RWPE2 (cell line): ENCODE results near the gene NDUFV3.
"Not testable (repeated sequence)": the region's sequence is repeated elsewhere in the genome, so short reads cannot be mapped to it uniquely, and the experiment has no call there.

Experiments used
- ATAC-seq: fragments of 200-7000 bp; cut with Tn5 transposase; 3 replicates; pipeline ENCODE4 v1.9.1; 2021; ENCODE audit warnings: low read depth
- DNase-seq: peaks from one replicate; pipeline ENCODE4 v3.0.0-alpha.2; 2020; ENCODE audit warnings: low spot score
- H3K27ac ChIP-seq: fragments of 450-650 bp; 2 replicates; pipeline ENCODE4 v1.5.1; 2017; ENCODE audit warnings: mild to moderate bottlenecking; ENCODE audit not compliant: poor library complexity, severe bottlenecking
- H3K27me3 ChIP-seq: fragments of 250-450 bp; sonication (Bioruptor Pico); 2 replicates; pipeline ENCODE4 v1.5.1; 2021; ENCODE audit warnings: mild to moderate bottlenecking, moderate library complexity; ENCODE audit not compliant: insufficient read depth, poor library complexity, severe bottlenecking
- H3K36me3 ChIP-seq: fragments of 250-450 bp; sonication (Bioruptor Pico); 2 replicates; pipeline ENCODE4 v1.5.1; 2020; ENCODE audit warnings: low read depth, mild to moderate bottlenecking, moderate library complexity
- H3K4me1 ChIP-seq: fragments of 250-450 bp; sonication (Bioruptor Pico); 2 replicates; pipeline ENCODE4 v1.5.1; 2021; ENCODE audit warnings: mild to moderate bottlenecking, moderate library complexity; ENCODE audit not compliant: insufficient read depth, poor library complexity, severe bottlenecking
- H3K4me3 ChIP-seq: fragments of 250-450 bp; sonication (Bioruptor Pico); 2 replicates; pipeline ENCODE4 v1.5.1; 2021; ENCODE audit warnings: mild to moderate bottlenecking, moderate library complexity; ENCODE audit not compliant: severe bottlenecking
- H3K9me3 ChIP-seq: fragments of 250-450 bp; sonication (Bioruptor Pico); 2 replicates; pipeline ENCODE4 v1.5.1; 2021; ENCODE audit warnings: mild to moderate bottlenecking, moderate library complexity; ENCODE audit not compliant: severe bottlenecking
- CTCF ChIP-seq: fragments of 450-650 bp; IDR thresholded peaks from one replicate; pipeline ENCODE4 v1.5.1; 2017; ENCODE audit warnings: mild to moderate bottlenecking, moderate library complexity; ENCODE audit not compliant: poor library complexity, severe bottlenecking

The NDUFV3 gene

GRCh38 chr21:42933137-42933970 lies 40.2 kb downstream of the NDUFV3 start:
- not testable (repeated sequence) for H3K4me1 ChIP-seq, H3K4me3 ChIP-seq, ATAC-seq, H3K27ac ChIP-seq, H3K9me3 ChIP-seq, DNase-seq, H3K27me3 ChIP-seq, H3K36me3 ChIP-seq

- not testable (repeated sequence) for DNase-seq, H3K9me3 ChIP-seq, ATAC-seq, H3K4me1 ChIP-seq, H3K27me3 ChIP-seq, H3K27ac ChIP-seq, H3K4me3 ChIP-seq, H3K36me3 ChIP-seq
These were observed 40.9 kb downstream of the NDUFV3 start for GRCh38 chr21:42933973-42934372.

DNA sequence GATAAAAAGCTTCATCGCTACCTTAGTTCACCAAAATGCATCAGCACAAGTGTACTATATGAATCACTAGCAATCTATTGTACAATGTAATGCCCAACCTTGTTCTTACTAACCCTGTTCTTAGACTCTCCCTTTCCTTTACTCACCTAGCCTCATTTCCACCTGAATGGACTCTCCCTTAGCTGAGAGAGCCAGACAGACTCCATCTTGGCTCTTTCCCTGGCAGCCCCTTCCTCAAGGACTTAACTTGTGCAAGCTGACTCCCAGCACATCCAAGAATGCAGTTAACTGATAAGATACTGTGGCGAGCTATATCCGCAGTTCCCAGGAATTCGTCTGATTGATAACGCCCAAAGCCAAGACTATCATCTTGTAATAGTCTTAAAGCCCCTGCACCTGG lies 43.3 kb downstream of the NDUFV3 start:
- ATAC-seq, H3K9me3 ChIP-seq, H3K27me3 ChIP-seq, DNase-seq, H3K4me1 ChIP-seq, H3K36me3 ChIP-seq, H3K27ac ChIP-seq, H3K4me3 ChIP-seq: not testable (repeated sequence)

DNA sequence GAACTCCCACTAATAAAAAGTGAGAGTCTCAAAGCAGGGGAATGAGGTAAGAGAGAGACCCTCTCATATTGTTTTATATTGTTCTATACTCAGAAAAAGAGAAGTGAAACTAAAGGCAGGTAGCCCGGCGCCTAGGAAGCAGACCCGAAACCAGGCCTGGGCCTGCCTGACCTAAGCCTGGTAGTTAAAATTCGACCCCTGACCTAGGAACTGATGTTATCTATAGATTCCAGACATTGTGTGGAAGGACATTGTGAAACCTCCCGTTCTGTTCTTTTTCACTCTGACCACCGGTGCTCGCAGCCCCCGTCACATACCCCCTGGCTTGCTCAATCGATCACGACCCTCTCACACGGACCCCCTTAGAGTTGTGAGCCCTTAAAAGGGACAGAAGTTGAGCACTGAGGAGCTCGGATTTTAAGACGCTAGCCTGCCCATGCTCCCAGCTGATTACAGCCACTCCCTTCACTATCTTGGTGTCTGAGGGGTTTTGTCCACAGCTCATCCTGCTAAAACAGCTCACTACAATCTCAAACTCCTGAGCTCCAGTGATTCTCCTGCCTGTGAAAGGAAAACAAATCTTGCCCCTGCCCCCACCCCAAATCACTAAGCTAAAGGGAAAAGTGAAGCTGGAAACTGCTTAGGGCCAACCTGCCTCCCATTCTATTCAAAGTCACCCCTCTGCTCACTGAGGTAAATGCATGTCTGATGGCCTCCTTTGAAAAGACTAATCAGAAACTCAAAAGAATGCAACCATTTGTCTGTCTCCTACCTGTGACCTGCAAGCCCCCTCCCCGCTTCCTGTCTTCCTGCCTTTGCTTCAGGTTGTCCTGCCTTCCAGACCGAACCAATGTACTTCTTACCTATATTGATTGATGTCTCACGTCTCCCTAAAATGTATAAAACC lies 44.2 kb downstream of the NDUFV3 start:
- peaks cover 14% of the 10 kb centered on the region for H3K4me1 ChIP-seq
- not testable (repeated sequence) for H3K27ac ChIP-seq, ATAC-seq, H3K36me3 ChIP-seq, H3K27me3 ChIP-seq, DNase-seq, H3K4me3 ChIP-seq, H3K9me3 ChIP-seq

GRCh38 chr21:42937960-42938605 lies 45.0 kb downstream of the NDUFV3 start:
- peaks cover 8% of the 10 kb centered on the region for H3K9me3 ChIP-seq
- no peak for TF ChIP-seq CTCF
- H3K27ac ChIP-seq = no peak overlapping the region
- ATAC-seq (no peak), DNase-seq (no peak)
- peaks cover 14% of the 10 kb centered on the region for H3K4me1 ChIP-seq
- no peak overlapping the region for H3K4me3 ChIP-seq
- no peaks in the 10 kb centered on the region for H3K36me3 ChIP-seq
- no peaks in the 10 kb centered on the region for H3K27me3 ChIP-seq

DNA sequence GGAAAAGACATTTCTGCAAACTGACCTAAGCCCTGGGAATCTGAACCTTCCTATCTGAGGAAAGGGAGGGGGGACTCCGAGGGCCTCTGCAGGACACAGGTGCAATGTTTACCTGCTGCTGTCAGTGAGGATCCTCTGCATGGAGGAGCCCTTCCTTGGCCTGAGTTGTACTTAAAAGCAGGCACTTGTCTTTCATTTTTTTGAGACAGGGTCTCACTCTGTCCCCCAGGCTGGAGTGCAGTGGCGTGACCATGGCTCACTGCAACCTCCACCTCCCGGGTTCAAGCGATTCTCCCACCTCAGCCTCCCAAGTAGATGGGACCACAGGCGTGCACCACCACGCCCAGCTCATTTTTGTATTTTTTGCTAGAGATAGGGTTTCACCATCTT lies 45.5 kb downstream of the NDUFV3 start:
- H3K9me3 ChIP-seq, H3K27ac ChIP-seq, ATAC-seq, H3K27me3 ChIP-seq, DNase-seq, H3K36me3 ChIP-seq, H3K4me3 ChIP-seq: not testable (repeated sequence)
- H3K4me1 ChIP-seq = peaks cover 14% of the 10 kb centered on the region
